Measurements from ENCODE around the gene KLRC2. TPM values are rescaled to one million over a fixed set of nuclear protein-coding genes. Genes with fewer than 3 reads are reported as not detected.
"Not testable (repeated sequence)": the region's sequence is repeated elsewhere in the genome, so short reads cannot be mapped to it uniquely, and the experiment has no call there.

KLRC2 gene
- total RNA-seq (2014; rRNA removed; shearing (Covaris generic)) (not detected in 2 replicates), polyA plus RNA-seq (2016; fragmentation: Nextera tagmentation; extraction: Ambion mirVana) (not detected in 2 replicates)
- long read RNA-seq: 0 reads

DNA sequence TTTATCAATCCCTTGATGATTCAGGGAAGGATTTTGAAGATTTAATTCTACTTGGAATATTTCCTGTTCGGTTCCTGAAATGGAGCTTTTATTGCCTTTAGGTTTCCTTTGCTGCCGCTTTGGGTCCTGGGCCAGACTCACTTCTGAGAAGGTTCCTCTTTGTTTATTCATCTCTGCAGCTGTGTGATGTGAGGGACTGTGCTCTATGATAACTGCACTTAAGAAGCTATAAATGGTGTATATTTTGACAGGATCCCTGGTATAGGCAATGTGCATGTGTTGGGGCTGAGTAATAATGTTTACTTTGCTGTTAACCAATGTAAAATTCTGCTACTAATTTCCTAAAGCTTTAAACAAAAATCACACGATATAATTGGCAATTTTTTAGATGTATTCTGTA is at the start of gene KLRC2:
Gene KLRC2, minus strand, starts transcription at position 195 of the 400 bp plus-strand sequence. Its CDS starts 24 bp downstream, at position 171.
- H3K4me3 Mint-ChIP-seq; H3K27me3 ChIP-seq (ENCODE audit: insufficient read depth); H3K27ac ChIP-seq (ENCODE audit: low read depth); H3K27me3 Mint-ChIP-seq (ENCODE audit: insufficient read depth, low read depth, poor library complexity); DNase-seq (ENCODE audit: low spot score); H3K27ac Mint-ChIP-seq; H3K9me3 Mint-ChIP-seq; H3K4me1 ChIP-seq (ENCODE audit: insufficient read depth); H3K79me2 ChIP-seq (replicated peaks; ENCODE audit: insufficient read depth); H3K36me3 Mint-ChIP-seq (ENCODE audit: low read depth); H3K4me2 ChIP-seq; H3K36me3 ChIP-seq (ENCODE audit: insufficient read depth); H3F3A ChIP-seq (replicated peaks; ENCODE audit: low read depth); H3K9me2 ChIP-seq (ENCODE audit: insufficient read depth); H4K20me1 ChIP-seq (replicated peaks; ENCODE audit: insufficient read depth); H3K4me1 Mint-ChIP-seq; ATAC-seq; H3K4me3 ChIP-seq; H2AFZ ChIP-seq: not testable (repeated sequence)

DNA sequence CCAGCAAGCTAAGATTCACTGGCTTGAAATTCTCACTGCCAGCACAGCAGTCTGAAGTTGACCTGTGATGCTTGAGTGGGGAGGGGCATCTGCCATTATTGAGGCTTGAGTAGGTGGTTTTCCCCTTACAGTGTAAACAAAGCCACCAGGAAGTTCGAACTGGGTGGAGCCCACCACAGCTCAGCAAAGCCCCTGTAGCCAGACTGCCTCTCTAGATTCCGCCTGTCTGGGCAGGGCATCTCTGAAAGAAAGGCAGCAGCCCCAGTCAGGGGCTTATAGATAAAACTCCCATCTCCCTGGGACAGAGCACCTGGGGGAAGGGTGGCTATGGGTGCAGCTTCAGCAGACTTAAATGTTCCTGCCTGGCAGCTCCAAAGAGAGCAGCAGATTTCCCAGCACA is 46.1 kb upstream of the KLRC2 start:
- H3K4me1 Mint-ChIP-seq; H3K4me3 Mint-ChIP-seq; DNase-seq (ENCODE audit: low spot score); H3K27me3 ChIP-seq (ENCODE audit: insufficient read depth); H2AFZ ChIP-seq; H3K27me3 Mint-ChIP-seq (ENCODE audit: insufficient read depth, low read depth, poor library complexity); H3K4me2 ChIP-seq; H3K36me3 ChIP-seq (ENCODE audit: insufficient read depth); ATAC-seq; H3K4me1 ChIP-seq (ENCODE audit: insufficient read depth); H3F3A ChIP-seq (replicated peaks; ENCODE audit: low read depth); H3K9me2 ChIP-seq (ENCODE audit: insufficient read depth); H3K4me3 ChIP-seq; H3K27ac Mint-ChIP-seq; H3K27ac ChIP-seq (ENCODE audit: low read depth); H3K79me2 ChIP-seq (replicated peaks; ENCODE audit: insufficient read depth); H4K20me1 ChIP-seq (replicated peaks; ENCODE audit: insufficient read depth): not testable (repeated sequence)
- H3K36me3 Mint-ChIP-seq (ENCODE audit: low read depth): peaks cover 11% of the 10 kb centered on the region; the same call in 2 of the 3 replicates
- H3K9me3 Mint-ChIP-seq: peaks cover 25% of the 10 kb centered on the region

DNA sequence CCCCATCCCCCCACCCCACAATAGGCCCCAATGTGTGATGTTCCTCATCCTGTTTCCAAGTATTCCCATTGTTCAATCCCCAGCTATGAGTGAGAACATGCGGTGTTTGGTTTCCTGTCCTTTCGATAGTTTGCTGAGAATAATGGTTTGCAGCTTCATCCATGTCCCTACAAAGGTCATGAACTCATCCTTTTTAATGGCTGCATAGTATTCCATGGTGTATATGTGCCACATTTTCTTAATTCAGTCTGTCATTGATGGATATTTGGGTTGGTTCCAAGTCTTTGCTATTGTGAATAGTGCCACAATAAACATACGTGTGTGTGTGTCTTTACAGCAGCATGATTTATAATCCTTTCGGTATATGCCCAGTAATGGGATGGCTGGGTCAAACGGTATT is 37.0 kb upstream of the KLRC2 start:
- not testable (repeated sequence) for H3K27ac Mint-ChIP-seq; H3K4me1 Mint-ChIP-seq; H3K27ac ChIP-seq (ENCODE audit: low read depth); H3K9me2 ChIP-seq (ENCODE audit: insufficient read depth); H3K36me3 ChIP-seq (ENCODE audit: insufficient read depth); H3K27me3 Mint-ChIP-seq (ENCODE audit: insufficient read depth, low read depth, poor library complexity); H3K4me2 ChIP-seq; ATAC-seq; DNase-seq (ENCODE audit: low spot score); H3F3A ChIP-seq (replicated peaks; ENCODE audit: low read depth); H3K4me3 ChIP-seq; H3K4me3 Mint-ChIP-seq; H3K79me2 ChIP-seq (replicated peaks; ENCODE audit: insufficient read depth); H3K27me3 ChIP-seq (ENCODE audit: insufficient read depth); H3K4me1 ChIP-seq (ENCODE audit: insufficient read depth); H3K36me3 Mint-ChIP-seq (ENCODE audit: low read depth); H2AFZ ChIP-seq; H4K20me1 ChIP-seq (replicated peaks; ENCODE audit: insufficient read depth)
- peaks cover 18% of the 10 kb centered on the region for H3K9me3 Mint-ChIP-seq

DNA sequence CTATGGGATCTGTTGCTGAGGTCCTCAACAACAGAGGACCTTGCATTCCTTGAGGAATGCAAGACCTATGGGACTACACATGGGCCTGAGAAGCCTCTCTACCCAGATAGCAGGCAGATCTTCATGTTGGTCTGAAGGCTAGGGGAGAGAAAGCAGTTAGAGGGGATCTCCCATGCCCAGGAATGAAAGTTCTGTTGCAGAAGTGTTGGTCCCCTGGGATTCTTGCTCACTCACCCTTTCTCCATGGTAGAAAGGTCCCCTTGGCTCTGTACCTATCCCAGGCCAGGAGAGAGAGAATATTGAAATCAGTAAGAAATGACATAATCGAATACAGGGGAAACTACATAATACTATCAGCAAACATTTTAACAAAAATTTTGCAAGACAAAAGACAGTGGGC is 33.9 kb upstream of the KLRC2 start:
- Histone ChIP-seq H3K36me3 (ENCODE audit: insufficient read depth) (no peaks in the 10 kb centered on the region), H3K4me2 (no peak overlapping the region), H3K4me1 (ENCODE audit: insufficient read depth) (no peaks in the 10 kb centered on the region), H3K4me3 (no peak overlapping the region), H3K9me2 (ENCODE audit: insufficient read depth) (0 out of 2 replicates have a peak, but pooled peaks cover 4% of the 10 kb centered on the region), H3K27me3 (ENCODE audit: insufficient read depth) (no peaks in the 10 kb centered on the region), H4K20me1 (replicated peaks; ENCODE audit: insufficient read depth) (no peaks in the 10 kb centered on the region), H2AFZ (no peak overlapping the region), H3K27ac (ENCODE audit: low read depth) (no peak overlapping the region), H3F3A (replicated peaks; ENCODE audit: low read depth) (no peaks in the 10 kb centered on the region), H3K79me2 (replicated peaks; ENCODE audit: insufficient read depth) (no peaks in the 10 kb centered on the region)
- DNase-seq (ENCODE audit: low spot score) (no peak), ATAC-seq (no peak)
- no peaks in the 10 kb centered on the region for H3K27me3 Mint-ChIP-seq (ENCODE audit: insufficient read depth, low read depth, poor library complexity)
- no peak overlapping the region for H3K27ac Mint-ChIP-seq
- H3K4me3 Mint-ChIP-seq: no peak overlapping the region
- H3K4me1 Mint-ChIP-seq: no peaks in the 10 kb centered on the region
- no peaks in the 10 kb centered on the region for H3K36me3 Mint-ChIP-seq (ENCODE audit: low read depth)
- H3K9me3 Mint-ChIP-seq: peaks cover 10% of the 10 kb centered on the region; the same call in 2 of the 3 replicates
- TF ChIP-seq, protein P1, sequence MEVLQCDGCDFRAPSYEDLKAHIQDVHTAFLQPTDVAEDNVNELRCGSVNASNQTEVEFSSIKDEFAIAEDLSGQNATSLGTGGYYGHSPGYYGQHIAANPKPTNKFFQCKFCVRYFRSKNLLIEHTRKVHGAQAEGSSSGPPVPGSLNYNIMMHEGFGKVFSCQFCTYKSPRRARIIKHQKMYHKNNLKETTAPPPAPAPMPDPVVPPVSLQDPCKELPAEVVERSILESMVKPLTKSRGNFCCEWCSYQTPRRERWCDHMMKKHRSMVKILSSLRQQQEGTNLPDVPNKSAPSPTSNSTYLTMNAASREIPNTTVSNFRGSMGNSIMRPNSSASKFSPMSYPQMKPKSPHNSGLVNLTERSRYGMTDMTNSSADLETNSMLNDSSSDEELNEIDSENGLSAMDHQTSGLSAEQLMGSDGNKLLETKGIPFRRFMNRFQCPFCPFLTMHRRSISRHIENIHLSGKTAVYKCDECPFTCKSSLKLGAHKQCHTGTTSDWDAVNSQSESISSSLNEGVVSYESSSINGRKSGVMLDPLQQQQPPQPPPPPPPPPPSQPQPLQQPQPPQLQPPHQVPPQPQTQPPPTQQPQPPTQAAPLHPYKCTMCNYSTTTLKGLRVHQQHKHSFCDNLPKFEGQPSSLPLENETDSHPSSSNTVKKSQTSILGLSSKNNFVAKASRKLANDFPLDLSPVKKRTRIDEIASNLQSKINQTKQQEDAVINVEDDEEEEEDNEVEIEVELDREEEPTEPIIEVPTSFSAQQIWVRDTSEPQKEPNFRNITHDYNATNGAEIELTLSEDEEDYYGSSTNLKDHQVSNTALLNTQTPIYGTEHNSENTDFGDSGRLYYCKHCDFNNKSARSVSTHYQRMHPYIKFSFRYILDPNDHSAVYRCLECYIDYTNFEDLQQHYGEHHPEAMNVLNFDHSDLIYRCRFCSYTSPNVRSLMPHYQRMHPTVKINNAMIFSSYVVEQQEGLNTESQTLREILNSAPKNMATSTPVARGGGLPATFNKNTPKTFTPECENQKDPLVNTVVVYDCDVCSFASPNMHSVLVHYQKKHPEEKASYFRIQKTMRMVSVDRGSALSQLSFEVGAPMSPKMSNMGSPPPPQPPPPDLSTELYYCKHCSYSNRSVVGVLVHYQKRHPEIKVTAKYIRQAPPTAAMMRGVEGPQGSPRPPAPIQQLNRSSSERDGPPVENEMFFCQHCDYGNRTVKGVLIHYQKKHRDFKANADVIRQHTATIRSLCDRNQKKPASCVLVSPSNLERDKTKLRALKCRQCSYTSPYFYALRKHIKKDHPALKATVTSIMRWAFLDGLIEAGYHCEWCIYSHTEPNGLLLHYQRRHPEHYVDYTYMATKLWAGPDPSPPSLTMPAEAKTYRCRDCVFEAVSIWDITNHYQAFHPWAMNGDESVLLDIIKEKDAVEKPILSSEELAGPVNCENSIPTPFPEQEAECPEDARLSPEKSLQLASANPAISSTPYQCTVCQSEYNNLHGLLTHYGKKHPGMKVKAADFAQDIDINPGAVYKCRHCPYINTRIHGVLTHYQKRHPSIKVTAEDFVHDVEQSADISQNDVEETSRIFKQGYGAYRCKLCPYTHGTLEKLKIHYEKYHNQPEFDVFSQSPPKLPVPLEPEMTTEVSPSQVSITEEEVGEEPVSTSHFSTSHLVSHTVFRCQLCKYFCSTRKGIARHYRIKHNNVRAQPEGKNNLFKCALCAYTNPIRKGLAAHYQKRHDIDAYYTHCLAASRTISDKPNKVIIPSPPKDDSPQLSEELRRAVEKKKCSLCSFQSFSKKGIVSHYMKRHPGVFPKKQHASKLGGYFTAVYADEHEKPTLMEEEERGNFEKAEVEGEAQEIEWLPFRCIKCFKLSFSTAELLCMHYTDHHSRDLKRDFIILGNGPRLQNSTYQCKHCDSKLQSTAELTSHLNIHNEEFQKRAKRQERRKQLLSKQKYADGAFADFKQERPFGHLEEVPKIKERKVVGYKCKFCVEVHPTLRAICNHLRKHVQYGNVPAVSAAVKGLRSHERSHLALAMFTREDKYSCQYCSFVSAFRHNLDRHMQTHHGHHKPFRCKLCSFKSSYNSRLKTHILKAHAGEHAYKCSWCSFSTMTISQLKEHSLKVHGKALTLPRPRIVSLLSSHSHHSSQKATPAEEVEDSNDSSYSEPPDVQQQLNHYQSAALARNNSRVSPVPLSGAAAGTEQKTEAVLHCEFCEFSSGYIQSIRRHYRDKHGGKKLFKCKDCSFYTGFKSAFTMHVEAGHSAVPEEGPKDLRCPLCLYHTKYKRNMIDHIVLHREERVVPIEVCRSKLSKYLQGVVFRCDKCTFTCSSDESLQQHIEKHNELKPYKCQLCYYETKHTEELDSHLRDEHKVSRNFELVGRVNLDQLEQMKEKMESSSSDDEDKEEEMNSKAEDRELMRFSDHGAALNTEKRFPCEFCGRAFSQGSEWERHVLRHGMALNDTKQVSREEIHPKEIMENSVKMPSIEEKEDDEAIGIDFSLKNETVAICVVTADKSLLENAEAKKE (CRISPR knock-in tag; IDR thresholded peaks at IDR 0.05): no peak
- TF ChIP-seq, protein P2, sequence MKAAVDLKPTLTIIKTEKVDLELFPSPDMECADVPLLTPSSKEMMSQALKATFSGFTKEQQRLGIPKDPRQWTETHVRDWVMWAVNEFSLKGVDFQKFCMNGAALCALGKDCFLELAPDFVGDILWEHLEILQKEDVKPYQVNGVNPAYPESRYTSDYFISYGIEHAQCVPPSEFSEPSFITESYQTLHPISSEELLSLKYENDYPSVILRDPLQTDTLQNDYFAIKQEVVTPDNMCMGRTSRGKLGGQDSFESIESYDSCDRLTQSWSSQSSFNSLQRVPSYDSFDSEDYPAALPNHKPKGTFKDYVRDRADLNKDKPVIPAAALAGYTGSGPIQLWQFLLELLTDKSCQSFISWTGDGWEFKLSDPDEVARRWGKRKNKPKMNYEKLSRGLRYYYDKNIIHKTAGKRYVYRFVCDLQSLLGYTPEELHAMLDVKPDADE (IDR thresholded peaks at IDR 0.05): no peak
- no peak for TF ChIP-seq ZNF114 (CRISPR knock-in tag; IDR thresholded peaks at IDR 0.05)
